ENCODE measurements around the gene SLC4A9. TPM values are rescaled to one million over a fixed set of nuclear protein-coding genes. Genes with fewer than 3 reads are reported as not detected.

The SLC4A9 gene
- polyA plus RNA-seq, 2 donors = 0.14 to 0.20 TPM

GRCh38 chr5:140364472-140364765 is 4.4 kb downstream of the SLC4A9 start:
- H3K9me3 ChIP-seq (ENCODE audit: control insufficient read depth in 2 of 2, insufficient read depth in 1 of 2, low read depth in 1 of 2, low read length in 1 of 2) = no peaks in the 10 kb centered on the region
- H3K4me1 ChIP-seq (ENCODE audit: control insufficient read depth in 2 of 2, insufficient read depth in 2 of 2, low read length in 1 of 2) = peaks cover 0 to 17% of the 10 kb centered on the region in 2 donors
- 92% methylated on average over 3 of the region's 3 CpGs for WGBS, 2 donors
- no peak overlapping the region for H3K27ac ChIP-seq (ENCODE audit: low read depth in 2 of 2, low read length in 1 of 2)
- no peaks in the 10 kb centered on the region for H3K36me3 ChIP-seq (ENCODE audit: control insufficient read depth in 2 of 2, insufficient read depth in 2 of 2, low read length in 1 of 2)
- no peak overlapping the region for H3K4me3 ChIP-seq (ENCODE audit: low read depth in 1 of 2, low read length in 2 of 2)
- no peaks in the 10 kb centered on the region for H3K27me3 ChIP-seq (ENCODE audit: control insufficient read depth in 1 of 2, insufficient read depth in 2 of 2, low read length in 2 of 2)

GRCh38 chr5:140365282-140365681 is 5.3 kb downstream of the SLC4A9 start:
- Histone ChIP-seq H3K27me3 (ENCODE audit: control insufficient read depth in 1 of 2, insufficient read depth in 2 of 2, low read length in 2 of 2) (no peaks in the 10 kb centered on the region), H3K9me3 (ENCODE audit: control insufficient read depth in 2 of 2, insufficient read depth in 1 of 2, low read depth in 1 of 2, low read length in 1 of 2) (no peaks in the 10 kb centered on the region), H3K36me3 (ENCODE audit: control insufficient read depth in 2 of 2, insufficient read depth in 2 of 2, low read length in 1 of 2) (no peaks in the 10 kb centered on the region), H3K27ac (ENCODE audit: low read depth in 2 of 2, low read length in 1 of 2) (no peak overlapping the region), H3K4me3 (ENCODE audit: low read depth in 1 of 2, low read length in 2 of 2) (no peak overlapping the region), H3K4me1 (ENCODE audit: control insufficient read depth in 2 of 2, insufficient read depth in 2 of 2, low read length in 1 of 2) (peaks cover 0 to 17% of the 10 kb centered on the region in 2 donors)
- WGBS, 2 donors = 70 to 76% methylated on average over 3 of the region's 3 CpGs

DNA sequence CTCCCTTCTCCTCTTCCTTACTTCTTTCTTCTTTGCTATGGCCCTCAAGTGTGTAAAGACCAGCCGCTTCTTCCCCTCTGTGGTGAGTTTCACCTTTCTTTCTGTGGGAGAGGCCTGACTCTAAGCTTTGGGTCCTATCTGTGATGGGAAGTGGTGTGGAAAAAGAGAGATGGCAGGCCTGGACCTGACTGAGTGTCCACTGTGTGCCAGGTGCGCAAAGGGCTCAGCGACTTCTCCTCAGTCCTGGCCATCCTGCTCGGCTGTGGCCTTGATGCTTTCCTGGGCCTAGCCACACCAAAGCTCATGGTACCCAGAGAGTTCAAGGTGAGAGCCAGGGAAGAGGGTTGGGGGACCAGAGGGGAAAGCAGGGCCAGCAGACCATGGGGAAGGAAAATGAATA is 5.9 kb downstream of the SLC4A9 start:
- WGBS, 2 donors = 93 to 96% methylated on average over 4 of the region's 4 CpGs
- H3K27ac ChIP-seq (ENCODE audit: low read depth in 2 of 2, low read length in 1 of 2) = no peak overlapping the region
- no peaks in the 10 kb centered on the region for H3K27me3 ChIP-seq (ENCODE audit: control insufficient read depth in 1 of 2, insufficient read depth in 2 of 2, low read length in 2 of 2)

DNA sequence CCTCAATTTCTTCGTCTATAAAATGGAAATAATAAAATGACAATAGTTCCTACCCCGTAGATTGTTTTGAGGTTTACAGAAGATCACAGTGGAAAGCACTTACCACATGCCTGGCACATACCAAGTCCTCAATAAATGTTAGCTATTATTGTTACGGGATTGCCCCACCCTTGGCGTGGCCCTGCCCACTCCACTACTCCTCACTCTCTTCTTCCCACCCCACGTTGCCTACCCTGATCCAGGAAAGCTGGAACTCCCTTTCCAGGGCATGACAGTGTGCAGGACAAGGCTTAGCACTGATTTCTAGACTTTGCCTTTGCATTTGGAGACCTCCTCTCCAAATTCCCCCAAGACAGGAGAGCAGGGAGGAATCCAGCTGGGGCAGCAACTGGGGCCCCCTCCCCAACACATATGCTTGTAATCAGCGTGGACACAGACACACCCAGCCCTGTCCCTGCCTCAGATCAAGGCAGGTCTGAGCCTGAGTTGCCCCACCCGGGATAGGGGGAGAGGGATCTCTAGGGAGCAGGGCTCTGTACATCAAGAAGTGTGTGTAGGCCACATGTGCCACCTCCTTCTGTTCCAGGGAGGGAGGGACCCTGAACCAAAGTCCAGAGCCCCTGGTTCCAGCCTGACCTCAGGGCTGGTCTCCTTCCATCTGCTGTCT is 6.7 kb downstream of the SLC4A9 start:
- H3K27ac ChIP-seq (ENCODE audit: low read depth in 2 of 2, low read length in 1 of 2) = peak overlapping the region in 1 of 2 donors; percentile 71
- WGBS, 2 donors = 56 to 58% methylated on average over 7 of the region's 7 CpGs
- H3K36me3 ChIP-seq (ENCODE audit: control insufficient read depth in 2 of 2, insufficient read depth in 2 of 2, low read length in 1 of 2) = no peaks in the 10 kb centered on the region
- no peak overlapping the region for H3K4me3 ChIP-seq (ENCODE audit: low read depth in 1 of 2, low read length in 2 of 2)
- H3K27me3 ChIP-seq (ENCODE audit: control insufficient read depth in 1 of 2, insufficient read depth in 2 of 2, low read length in 2 of 2) = no peaks in the 10 kb centered on the region
- peaks cover 0 to 17% of the 10 kb centered on the region in 2 donors for H3K4me1 ChIP-seq (ENCODE audit: control insufficient read depth in 2 of 2, insufficient read depth in 2 of 2, low read length in 1 of 2)
- no peaks in the 10 kb centered on the region for H3K9me3 ChIP-seq (ENCODE audit: control insufficient read depth in 2 of 2, insufficient read depth in 1 of 2, low read depth in 1 of 2, low read length in 1 of 2)

More for the DNA sequence above, 5.9 kb downstream of the SLC4A9 start:
- Histone ChIP-seq H3K36me3 (ENCODE audit: control insufficient read depth in 2 of 2, insufficient read depth in 2 of 2, low read length in 1 of 2) (no peaks in the 10 kb centered on the region), H3K9me3 (ENCODE audit: control insufficient read depth in 2 of 2, insufficient read depth in 1 of 2, low read depth in 1 of 2, low read length in 1 of 2) (no peaks in the 10 kb centered on the region), H3K4me1 (ENCODE audit: control insufficient read depth in 2 of 2, insufficient read depth in 2 of 2, low read length in 1 of 2) (peaks cover 0 to 17% of the 10 kb centered on the region in 2 donors), H3K4me3 (ENCODE audit: low read depth in 1 of 2, low read length in 2 of 2) (no peak overlapping the region)

DNA sequence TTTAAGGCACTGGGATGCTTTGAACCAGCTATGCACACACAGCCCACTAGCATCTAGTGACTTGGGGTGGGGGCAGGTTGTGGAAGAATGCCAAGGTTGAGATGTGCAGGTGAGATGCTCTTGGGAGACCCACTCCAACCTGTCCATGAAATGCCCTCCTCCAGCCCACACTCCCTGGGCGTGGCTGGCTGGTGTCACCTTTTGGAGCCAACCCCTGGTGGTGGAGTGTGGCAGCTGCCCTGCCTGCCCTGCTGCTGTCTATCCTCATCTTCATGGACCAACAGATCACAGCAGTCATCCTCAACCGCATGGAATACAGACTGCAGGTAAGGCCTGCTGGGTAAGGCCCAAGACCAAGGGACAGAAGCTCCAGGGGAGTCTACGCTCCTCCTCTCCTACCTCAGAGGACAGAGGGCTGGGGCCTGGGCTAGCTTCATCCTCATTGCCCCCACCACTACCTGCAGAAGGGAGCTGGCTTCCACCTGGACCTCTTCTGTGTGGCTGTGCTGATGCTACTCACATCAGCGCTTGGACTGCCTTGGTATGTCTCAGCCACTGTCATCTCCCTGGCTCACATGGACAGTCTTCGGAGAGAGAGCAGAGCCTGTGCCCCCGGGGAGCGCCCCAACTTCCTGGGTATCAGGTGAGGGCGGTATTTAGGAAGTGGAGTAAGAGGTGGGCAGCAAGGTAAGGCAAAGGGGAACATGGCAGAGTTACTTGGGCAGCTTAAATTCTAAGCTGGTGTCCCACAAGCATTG is 7.4 kb downstream of the SLC4A9 start:
- Histone ChIP-seq H3K27ac (ENCODE audit: low read depth in 2 of 2, low read length in 1 of 2) (peak overlapping the region in 1 of 2 donors; percentile 71), H3K36me3 (ENCODE audit: control insufficient read depth in 2 of 2, insufficient read depth in 2 of 2, low read length in 1 of 2) (no peaks in the 10 kb centered on the region), H3K4me3 (ENCODE audit: low read depth in 1 of 2, low read length in 2 of 2) (no peak overlapping the region), H3K9me3 (ENCODE audit: control insufficient read depth in 2 of 2, insufficient read depth in 1 of 2, low read depth in 1 of 2, low read length in 1 of 2) (no peaks in the 10 kb centered on the region), H3K27me3 (ENCODE audit: control insufficient read depth in 1 of 2, insufficient read depth in 2 of 2, low read length in 2 of 2) (no peaks in the 10 kb centered on the region), H3K4me1 (ENCODE audit: control insufficient read depth in 2 of 2, insufficient read depth in 2 of 2, low read length in 1 of 2) (peaks cover 0 to 17% of the 10 kb centered on the region in 2 donors)
- 85 to 91% methylated on average over 8 of the region's 8 CpGs for WGBS, 2 donors

GRCh38 chr5:140371356-140372151 is 11.6 kb downstream of the SLC4A9 start:
- H3K27ac ChIP-seq (ENCODE audit: low read depth in 2 of 2, low read length in 1 of 2) = peak overlapping the region in 1 of 2 donors; percentile 3
- H3K4me1 ChIP-seq (ENCODE audit: control insufficient read depth in 2 of 2, insufficient read depth in 2 of 2, low read length in 1 of 2) = peaks cover 0 to 13% of the 10 kb centered on the region in 2 donors
- 87 to 93% methylated on average over 3 of the region's 3 CpGs for WGBS, 2 donors
- H3K27me3 ChIP-seq (ENCODE audit: control insufficient read depth in 1 of 2, insufficient read depth in 2 of 2, low read length in 2 of 2) = no peaks in the 10 kb centered on the region
- no peaks in the 10 kb centered on the region for H3K36me3 ChIP-seq (ENCODE audit: control insufficient read depth in 2 of 2, insufficient read depth in 2 of 2, low read length in 1 of 2)
- H3K4me3 ChIP-seq (ENCODE audit: low read depth in 1 of 2, low read length in 2 of 2) = no peak overlapping the region
- H3K9me3 ChIP-seq (ENCODE audit: control insufficient read depth in 2 of 2, insufficient read depth in 1 of 2, low read depth in 1 of 2, low read length in 1 of 2) = no peaks in the 10 kb centered on the region

GRCh38 chr5:140372971-140373487 is 13.0 kb downstream of the SLC4A9 start:
- no peaks in the 10 kb centered on the region for H3K27me3 ChIP-seq (ENCODE audit: control insufficient read depth in 1 of 2, insufficient read depth in 2 of 2, low read length in 2 of 2)
- no peak overlapping the region for H3K4me3 ChIP-seq (ENCODE audit: low read depth in 1 of 2, low read length in 2 of 2)
- H3K36me3 ChIP-seq (ENCODE audit: control insufficient read depth in 2 of 2, insufficient read depth in 2 of 2, low read length in 1 of 2) = no peaks in the 10 kb centered on the region
- WGBS, 2 donors = 3 to 10% methylated on average over 2 of the region's 2 CpGs
- H3K27ac ChIP-seq (ENCODE audit: low read depth in 2 of 2, low read length in 1 of 2) = no peak overlapping the region
- H3K9me3 ChIP-seq (ENCODE audit: control insufficient read depth in 2 of 2, insufficient read depth in 1 of 2, low read depth in 1 of 2, low read length in 1 of 2) = no peaks in the 10 kb centered on the region
- H3K4me1 ChIP-seq (ENCODE audit: control insufficient read depth in 2 of 2, insufficient read depth in 2 of 2, low read length in 1 of 2) = peaks cover 0 to 1% of the 10 kb centered on the region in 2 donors

DNA sequence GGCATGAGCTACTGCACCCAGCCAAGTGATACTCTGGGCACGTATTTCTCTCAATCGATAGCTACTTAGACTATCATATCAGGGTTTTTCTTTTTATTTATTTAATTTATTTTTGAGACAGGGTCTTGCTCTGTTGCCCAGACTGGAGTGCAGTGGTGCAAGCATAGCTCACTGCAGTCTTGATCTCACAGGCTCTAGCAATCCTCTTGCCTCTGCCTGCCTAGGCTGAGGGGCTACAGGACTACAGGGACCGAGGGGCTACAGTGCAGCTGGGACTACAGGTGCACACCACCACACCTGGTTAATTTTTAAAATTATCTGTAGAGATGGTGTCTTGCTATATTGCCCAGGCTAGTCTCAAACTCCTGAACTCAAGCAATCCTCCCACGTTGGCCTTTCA is 21.4 kb downstream of the SLC4A9 start:
- no peak overlapping the region for H3K27ac ChIP-seq (ENCODE audit: low read depth in 2 of 2, low read length in 1 of 2)
- H3K27me3 ChIP-seq (ENCODE audit: control insufficient read depth in 1 of 2, insufficient read depth in 2 of 2, low read length in 2 of 2) = no peaks in the 10 kb centered on the region
- no peaks in the 10 kb centered on the region for H3K4me1 ChIP-seq (ENCODE audit: control insufficient read depth in 2 of 2, insufficient read depth in 2 of 2, low read length in 1 of 2)
- H3K4me3 ChIP-seq (ENCODE audit: low read depth in 1 of 2, low read length in 2 of 2) = no peak overlapping the region
- 85 to 91% methylated on average over 4 of the region's 4 CpGs for WGBS, 2 donors
- no peaks in the 10 kb centered on the region for H3K36me3 ChIP-seq (ENCODE audit: control insufficient read depth in 2 of 2, insufficient read depth in 2 of 2, low read length in 1 of 2)
- H3K9me3 ChIP-seq (ENCODE audit: control insufficient read depth in 2 of 2, insufficient read depth in 1 of 2, low read depth in 1 of 2, low read length in 1 of 2) = no peaks in the 10 kb centered on the region

DNA sequence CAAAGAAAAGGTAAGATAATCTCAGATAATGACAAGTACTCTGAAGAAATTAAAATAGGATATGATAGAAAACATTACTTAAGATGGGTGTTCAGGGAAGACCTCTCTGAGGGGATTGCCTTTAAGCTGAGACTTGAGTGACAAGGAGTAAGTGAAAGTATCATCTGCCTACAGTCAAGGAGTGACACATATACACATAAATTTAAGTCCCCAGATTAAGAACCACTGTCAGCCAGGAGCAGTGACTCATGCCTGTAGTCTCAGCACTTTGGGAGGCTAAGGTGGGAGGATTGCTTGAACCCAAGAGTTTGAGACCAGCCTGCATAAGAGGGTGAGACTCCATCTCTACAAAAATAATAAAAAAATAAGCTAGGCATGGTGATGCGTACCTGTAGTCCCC is 22.0 kb downstream of the SLC4A9 start:
- Histone ChIP-seq H3K4me3 (ENCODE audit: low read depth in 1 of 2, low read length in 2 of 2) (no peak overlapping the region), H3K9me3 (ENCODE audit: control insufficient read depth in 2 of 2, insufficient read depth in 1 of 2, low read depth in 1 of 2, low read length in 1 of 2) (no peaks in the 10 kb centered on the region), H3K4me1 (ENCODE audit: control insufficient read depth in 2 of 2, insufficient read depth in 2 of 2, low read length in 1 of 2) (no peaks in the 10 kb centered on the region), H3K27me3 (ENCODE audit: control insufficient read depth in 1 of 2, insufficient read depth in 2 of 2, low read length in 2 of 2) (no peaks in the 10 kb centered on the region), H3K36me3 (ENCODE audit: control insufficient read depth in 2 of 2, insufficient read depth in 2 of 2, low read length in 1 of 2) (no peaks in the 10 kb centered on the region), H3K27ac (ENCODE audit: low read depth in 2 of 2, low read length in 1 of 2) (no peak overlapping the region)
- WGBS, 2 donors = 91 to 92% methylated on average over 1 of the region's 1 CpG
